NCI-H524 treated with DMSO at 0.1 percent for 48 hours (cell line): ENCODE results near the gene KDM5B.
A peak's percentile ranks its signal among the peaks of the same experiment; 100 is the strongest.
"Not testable (repeated sequence)": the region's sequence is repeated elsewhere in the genome, so short reads cannot be mapped to it uniquely, and the experiment has no call there.

Experiments
- DNase-seq: peaks from one replicate; lab custom pipeline; 2025; lab: John Stamatoyannopoulos, UW

KDM5B gene

DNA sequence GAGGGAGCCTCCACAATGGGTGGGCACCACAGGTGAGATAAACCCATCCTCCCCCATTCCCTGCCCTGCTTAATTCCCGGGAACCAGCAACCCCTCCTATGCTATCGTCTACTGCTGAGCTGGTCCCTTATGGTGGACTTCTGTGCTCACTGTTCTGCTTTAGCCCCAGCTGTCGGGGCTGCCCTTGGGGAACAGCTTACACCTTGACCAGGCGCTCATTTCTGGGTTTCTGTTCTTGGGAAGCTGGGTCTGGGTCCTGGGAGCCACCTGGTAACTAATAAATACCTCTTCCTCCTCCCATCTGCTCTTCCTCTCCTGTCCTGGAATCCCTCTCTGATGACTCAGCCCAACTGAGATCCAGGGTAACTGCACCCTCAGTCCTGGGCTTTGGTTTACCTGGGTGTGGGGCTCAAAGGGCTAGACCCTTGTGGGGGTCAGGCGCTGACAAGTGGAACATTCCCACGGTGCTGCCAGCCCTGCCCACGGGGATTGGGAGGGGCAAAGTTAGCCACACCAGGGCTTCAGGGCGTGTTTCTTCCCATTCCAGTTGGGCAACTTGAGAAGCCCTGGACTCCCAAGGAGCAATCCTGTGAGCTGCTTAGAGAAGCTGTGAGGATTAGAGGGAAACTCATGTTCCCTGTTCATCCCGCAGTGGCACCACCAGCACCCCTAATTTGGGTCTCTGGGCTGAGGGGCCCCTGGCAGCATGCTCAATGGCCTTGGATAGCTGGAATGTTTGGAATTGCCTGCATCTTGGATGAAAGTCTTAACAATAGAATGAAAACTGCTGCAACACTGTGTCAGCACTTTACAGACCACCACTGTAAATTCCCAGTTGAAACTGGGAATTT, 4.2 kb upstream of the KDM5B start:
- no peak for DNase-seq

DNA sequence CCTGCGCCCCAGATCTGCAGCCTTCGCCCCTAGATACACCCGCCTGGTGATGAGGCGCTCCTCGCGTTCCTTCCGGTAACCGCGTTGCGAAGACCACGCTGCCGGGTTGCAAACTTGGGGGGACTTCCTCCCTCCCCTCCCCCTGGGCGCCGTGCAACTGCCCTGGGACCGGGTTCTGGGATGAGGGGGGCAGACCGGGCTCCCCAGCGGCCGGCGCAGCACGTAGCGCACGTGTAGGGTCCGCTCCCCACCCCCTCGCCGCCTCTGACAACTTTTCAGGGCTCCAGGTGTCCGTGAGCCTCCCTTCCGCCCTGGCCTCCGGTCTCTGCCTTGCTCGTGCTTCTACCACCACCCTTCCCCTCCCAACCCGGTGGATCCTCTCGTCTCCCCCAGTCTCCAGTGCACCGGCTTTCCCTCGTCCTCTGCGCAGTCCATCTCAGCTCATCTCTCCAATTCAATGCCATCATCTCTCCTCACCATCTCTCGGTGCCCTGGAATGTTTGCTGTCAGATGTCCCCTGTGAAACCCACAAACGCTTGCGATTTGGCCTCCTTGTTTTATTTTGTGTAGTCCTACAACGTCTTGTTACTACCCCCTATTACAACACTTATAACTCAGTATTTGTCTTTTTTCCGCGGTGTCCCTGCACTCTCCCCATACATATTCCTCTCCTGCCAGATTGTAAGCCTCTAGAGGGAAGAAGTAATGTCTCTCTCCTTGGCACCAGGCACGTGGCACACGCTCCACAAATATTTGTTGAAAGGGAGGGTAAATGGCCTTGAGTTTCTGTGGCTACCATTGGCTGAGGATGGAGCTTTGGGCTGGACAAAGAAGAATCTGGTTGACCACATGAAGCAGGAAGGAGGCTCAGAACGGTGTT, 3.3 kb upstream of the KDM5B start:
- DNase-seq, result no peak

DNA sequence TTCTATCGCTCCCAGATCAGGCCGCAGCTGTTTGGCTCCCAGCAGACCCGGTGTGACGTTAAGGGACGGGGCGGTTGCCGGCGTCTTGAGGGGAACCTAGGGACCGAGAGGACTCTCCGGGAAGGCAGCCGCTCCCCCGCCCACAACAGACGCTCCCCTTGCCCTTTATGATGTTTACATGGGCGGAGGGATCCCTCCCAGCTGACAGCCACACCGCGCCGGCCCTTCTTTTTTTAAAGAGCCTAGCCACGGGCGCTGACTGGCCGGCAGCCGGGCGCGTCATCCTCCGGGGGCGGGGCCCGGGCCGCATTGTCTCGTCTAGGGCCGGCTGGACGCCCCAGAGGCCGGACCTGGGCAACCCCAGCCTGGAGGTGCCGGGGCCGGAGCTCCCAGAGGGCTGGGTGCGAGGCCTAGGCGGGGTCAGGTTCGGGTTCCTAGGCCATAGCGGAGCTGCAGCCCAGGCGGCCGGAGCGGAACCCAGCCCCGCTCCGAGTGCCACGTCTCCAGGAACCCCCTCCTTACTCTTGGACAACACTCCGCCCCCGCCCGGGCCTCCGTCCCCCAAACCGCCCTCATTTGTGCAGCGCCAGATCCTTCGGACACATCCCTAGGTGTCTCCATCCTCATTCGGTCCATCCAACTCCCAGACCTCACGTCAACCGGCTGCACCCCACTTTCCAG, 2.5 kb upstream of the KDM5B start, which contains the start of gene PCAT6:
Gene PCAT6, plus strand, starts transcription at position 340 of the 681 bp plus-strand sequence.
- DNase-seq, result peak; percentile 63

DNA sequence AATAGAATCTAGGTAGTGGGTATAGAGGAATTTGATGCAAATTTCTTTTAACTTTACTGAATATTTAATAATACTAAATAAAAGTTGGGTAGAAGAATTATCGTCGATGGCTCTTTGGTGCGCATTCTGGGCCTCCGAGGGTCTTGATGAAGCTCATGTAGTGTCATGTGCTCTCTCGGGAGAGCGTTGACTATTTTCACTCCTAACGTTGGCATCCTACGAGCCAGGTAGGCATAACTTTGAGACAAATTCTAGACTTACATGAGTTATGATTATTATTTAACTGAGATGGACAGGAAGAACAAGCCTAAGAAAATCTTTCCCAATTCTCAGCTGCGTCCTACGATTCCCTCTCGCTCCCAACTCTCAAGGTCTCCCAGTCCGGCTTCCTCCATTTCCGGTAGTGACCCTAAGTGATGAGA, 2.0 kb upstream of the KDM5B start:
- no peak for DNase-seq

DNA sequence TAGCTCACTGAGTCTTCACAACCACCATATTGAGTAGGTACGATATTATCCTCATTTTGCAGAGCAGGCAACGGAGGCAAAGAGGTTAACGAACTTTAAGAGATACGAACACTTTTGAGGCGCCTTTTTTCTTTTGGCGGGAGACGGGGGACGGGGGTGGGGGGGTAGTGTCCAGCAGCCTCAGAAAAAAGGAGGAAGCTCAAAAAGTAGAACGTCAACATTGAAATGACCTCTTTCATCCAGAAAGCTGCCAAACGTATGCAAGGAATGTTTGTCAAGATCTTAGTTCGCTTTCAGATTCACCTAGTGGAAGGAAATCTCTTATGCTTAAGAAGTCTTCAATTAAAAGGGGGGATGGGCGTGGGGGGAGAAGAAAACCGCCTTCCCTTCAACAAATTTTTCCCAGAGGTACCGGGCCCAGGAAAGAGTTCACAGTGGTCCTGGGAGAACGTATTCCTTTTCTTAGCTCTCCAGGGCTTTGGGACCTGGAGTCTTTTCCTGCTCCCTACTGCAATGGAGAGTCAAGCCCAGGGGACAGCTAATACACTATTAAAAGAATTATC, 1.5 kb upstream of the KDM5B start:
- no peak for DNase-seq

DNA sequence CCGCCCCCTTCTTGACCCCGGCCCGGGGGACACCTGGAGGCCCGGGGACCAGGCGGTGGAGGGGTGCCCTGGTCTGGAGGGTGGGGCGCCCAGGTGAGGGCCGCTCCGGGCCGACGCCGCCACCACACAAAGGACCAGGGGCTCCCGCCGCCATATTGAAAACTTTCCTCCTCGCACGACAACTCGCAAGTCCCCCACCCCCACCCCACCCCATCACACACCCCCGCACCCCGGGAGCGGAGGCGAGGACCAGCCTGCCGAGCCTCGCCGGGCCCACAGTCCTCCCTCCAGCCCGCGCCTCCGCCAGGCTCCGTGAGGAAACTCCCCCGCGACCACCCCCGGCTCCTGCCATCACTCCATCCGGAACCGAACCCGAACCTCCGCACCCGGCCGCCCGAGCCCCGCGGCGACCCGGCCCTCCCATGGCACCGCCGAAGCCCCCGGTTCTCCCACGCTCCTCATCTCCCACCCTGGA, 733 bp downstream of the KDM5B start:
- DNase-seq, result no peak

DNA sequence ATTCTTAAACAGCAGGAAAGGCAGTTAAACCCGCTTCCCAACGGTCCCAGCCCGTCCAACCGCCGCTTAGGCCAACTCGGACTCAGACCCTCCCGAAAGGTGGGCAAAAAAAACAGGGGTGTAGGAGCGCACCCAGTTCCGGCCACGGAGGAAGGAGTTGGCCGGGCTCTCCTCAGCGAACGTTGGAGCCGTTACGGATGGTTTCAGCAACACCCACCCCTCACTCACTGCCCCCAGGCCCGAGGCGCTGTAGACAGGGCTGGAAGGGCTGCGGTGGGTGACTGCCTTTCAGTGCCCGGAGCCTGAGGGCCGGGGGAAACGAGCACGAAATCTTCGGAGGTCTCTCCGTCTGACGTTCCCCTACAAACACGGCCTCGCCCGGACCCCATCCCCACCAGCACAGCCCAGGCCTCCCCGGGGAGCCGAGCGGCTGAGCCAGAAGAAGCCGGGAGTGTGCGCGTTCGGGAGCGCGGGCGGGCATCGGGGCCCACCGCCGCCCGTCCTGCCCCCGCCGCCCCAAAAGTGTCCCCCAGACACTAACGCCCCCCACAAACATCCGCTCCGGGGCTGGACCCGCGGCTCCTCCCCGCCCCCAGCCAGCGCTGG, 1.3 kb downstream of the KDM5B start:
- no peak for DNase-seq

DNA sequence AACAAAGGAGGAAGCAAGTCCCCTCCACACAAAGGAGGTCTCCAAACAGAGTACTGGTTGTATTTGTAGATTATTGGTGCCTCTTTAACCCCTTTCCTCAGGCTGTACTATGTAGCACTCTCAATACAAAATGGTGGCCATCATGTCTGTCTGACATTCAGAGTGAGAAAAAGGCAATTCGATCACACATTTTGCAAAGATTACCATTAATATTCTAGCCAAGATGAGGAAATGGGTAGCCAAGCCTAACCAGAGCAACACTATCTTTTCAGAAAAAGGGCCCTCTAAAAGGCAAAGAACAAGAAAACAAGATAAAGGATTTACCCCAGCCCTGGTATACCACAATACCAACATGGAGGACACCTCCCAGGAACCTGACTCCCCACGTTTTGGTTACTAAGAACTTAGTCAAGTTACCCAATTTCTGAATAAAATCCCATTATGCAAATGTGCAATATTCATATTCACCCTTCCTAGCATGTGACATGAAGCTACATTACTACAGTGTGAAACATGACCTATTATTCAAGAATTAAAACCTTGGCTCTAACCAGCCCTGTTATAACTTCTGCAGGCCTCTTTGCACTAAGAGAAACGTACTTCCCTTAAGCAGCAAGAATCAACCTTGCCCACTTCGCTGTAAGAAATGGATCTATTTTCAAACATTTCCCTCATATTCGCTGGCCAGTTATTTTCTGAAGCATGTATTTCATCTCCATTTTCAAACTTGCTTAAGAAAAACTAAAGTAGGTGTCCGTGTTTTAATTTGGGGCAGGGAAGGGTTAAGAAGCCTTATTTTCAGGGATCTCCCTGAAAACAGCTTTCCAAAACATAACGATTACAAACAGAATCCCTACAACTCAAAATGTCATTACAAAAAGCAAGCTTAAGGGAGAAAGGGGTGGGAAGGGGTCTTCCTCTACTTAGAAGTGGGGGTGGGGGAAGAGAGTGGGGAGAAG, 2.1 kb downstream of the KDM5B start:
- DNase-seq, result no peak

DNA sequence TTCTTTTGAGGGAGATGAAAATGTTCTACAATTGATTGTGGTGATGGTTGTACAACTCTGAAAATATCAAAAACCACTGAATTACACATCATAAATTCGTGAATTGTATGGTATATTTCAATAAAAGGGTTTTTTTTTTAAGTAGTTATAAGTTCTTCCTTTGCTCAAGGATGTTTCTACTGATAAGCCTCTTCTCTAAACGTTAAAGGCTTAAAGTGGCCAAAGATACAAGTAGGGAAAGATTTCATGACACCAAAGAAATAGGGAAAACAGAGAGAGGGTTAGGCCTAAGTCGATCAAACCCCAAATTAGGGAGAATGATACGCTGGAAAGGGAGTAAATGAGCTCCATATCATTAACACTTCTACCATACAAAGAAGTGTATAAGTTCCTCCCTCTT, 4.1 kb downstream of the KDM5B start:
- DNase-seq, result no peak

DNA sequence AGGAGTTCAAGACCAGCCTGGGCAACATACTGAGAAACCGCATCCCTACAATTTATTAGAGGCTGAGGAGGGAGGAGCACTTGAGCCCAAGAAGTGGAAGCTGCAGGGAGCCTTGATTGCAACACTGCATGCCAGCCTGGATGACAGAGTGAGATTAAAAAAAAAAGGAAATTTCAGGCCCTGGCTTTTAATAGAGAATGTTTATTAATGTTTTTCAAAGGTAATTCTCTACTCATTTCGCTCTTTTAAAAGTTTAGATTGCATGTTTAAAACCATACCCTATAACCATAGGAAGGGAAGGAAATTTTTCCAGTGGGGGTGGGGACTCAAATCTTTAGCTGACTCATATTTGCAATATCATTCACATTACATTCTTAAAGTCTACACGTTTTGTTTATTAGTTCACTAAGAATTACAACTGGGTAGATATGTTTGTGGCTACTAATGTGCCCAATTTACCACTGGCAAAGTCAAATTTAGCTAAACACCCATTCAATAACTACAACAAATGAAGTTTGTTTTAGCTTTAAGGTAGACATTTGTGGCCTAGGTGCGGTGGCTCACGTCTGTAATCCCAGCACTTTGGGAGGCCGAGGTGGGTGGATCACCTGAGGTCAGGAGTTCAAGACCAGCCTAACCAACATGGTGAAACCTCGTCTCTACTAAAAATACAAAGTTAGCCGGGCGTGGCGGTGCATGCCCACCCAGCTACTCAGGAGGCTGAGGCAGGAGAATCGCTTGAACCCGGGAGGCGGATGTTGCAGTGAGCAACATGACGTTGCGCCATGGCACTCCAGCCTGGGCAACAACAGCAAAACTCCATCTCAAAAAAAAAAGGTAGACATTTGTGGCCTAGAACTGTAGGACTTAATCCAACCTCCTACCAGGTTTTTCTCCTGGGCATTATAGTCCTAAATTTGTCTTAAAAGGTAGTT, 5.0 kb downstream of the KDM5B start:
- DNase-seq, result no peak

DNA sequence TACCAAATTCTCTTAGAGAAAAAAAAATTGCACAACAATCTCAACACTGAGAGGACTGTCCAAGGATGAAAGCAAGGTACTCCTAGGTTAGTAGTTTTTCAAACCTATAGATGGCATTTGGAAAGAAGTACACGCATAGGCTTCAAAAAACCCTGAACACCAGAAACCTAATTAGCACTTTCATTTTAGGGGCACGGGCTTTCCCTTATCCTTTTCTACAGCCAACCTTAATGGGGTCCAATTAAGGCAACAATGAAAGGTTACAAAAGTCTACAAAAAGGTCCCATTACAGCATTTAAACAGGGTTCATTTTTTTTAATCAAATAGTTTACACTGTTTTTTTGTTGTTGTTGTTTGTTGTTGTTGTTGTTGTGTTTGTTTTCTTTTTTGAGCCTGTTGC, 6.2 kb downstream of the KDM5B start:
- DNase-seq, result no peak

DNA sequence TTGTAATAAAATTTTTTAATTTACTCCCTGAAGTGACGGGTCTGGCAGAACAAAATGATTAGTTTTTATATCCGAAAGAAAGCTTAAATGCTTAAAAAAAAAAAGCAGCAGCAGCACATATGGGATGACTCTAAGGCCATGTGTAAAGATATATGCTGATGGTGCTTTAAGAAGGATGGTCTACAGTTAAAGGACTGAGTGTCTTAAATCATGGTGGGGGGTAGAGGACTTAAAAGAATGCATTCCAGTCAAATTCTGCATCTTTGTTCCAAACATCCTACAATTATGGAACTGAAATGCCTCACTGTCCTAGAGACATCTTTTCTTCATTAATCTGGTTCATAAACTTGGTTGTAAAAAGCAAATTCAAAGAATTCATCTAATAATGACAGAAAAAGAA, 7.0 kb downstream of the KDM5B start:
- no peak for DNase-seq

DNA sequence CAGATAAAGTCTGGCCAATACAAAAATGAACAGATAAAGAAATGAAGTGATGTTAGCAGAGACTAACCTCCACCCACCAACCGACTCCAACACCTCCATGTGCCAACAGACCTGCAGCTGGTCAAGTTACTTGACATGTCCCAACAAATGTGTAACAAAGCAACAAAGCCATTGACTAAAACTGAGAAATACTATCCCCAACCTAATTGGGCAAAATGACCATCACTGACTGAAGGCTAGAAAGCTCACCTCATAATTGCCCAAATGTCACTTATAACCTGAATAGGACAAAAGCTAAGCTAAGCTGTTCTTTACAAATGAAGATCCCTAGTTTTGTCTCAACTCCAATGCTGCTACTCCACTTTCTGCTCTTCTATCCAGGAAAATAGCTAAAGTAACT, 7.5 kb downstream of the KDM5B start:
- no peak for DNase-seq

DNA sequence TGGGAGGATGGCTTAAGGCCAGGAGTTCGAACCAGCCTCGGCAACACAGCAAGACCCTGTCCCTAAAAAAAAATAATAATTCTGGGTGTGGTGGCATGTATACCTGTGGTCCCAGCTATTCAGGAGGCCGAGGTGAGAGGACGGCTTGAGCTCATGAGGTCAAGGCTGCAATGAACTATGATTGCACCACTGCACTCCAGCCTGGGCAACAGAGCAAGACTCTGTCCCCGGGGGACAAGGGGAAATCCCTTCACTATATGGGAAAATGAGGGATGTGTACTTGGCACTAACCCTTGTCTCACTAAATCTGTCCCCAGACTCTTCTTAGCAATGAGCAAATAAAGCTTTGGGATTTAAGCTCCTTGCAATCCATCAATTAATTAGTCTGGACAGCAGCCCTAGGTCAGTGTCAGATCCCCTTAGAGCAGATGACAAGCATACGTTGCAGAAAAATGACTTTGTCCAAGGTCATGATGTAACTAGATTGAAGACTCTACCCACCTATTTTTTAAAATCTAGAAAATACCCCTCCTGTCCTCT, 9.4 kb downstream of the KDM5B start:
- no peak for DNase-seq

DNA sequence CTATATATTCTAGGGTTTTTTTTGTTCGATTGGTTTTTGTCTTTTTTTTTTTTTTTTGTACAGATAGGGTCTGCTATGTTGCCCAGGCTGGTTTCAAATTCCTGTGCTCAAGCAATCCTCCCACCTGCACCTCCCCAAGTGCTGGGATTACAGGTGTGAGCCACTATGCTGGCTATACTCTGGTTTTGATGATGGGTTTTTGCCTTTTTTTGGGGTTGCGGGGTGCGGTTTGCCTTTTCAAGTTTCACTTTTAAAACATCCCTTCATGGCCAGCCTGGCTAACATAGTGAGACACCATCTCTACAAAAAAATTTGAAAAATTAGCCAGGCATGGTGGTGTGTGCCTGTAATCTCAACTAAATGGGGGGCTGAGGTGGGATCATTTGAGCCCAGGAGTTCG, 10.0 kb downstream of the KDM5B start:
- no peak for DNase-seq

DNA sequence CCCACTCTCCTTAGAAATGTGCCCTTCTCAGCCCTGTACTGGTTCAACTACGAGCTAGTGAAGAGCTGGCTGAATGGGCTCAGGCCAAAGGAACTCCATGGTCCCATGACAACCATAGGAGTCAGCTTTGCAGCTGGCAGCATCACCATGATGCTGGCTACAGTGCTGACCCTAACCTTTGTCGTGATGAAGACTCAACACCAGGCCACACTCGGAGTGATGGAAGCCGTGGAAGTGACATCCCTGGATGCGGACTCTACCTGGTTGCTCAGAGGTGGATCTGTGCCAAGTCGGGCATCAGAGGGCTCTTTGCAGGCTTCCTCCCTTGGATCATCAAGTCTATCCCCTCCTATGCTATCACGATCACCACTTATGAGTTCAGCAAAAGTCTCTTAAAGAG, 11.6 kb downstream of the KDM5B start:
- no peak for DNase-seq

DNA sequence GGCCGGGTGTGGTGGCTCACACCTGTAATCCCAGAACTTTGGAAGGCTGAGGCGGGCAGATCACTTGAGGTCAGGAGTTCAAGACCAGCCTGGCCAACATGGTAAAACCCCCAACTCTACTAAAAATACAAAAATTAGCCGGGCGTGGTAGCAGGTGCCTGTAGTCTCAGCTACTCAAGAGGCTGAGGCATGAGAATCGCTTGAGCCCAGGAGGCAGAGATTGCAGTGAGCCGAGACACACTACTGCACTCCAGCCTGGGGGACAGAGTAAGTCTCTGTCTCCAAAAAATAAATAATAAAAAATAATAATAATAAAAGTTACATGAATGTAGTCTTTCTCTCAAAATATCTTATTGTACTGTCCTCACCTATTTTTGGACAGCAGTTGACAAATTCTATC, 13.3 kb downstream of the KDM5B start:
- DNase-seq, result not testable (repeated sequence)

DNA sequence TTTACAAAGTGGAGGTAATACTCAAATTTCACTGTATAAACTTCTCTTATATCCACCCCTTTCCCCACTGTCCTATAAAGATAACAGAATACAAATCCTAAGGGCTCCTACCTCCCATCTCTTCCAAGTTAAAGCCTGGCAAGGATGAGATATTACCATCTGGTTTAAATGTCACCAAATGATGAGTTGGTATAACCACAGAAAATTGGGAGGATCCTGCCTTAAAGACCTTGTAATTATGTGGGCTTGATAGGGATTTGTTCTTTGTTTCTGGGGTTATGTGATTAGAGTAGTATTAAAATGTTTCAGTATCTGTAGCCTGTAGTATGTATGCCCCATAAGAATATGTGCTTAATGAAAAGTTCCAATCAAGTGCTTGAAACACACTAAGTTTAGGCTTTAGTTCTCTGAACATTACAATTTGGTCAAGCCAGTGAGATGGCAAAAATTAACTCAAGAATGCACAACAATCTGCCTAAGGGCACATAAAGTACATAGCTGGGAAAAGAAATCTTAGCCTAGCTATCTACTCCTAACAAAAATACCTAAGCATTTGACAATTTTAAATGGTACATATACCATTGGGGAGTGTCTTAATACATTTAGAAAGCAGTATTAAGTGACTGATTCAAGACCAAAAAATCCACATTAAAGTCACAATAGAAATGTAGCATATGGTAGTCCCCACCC, 14.0 kb downstream of the KDM5B start:
- no peak for DNase-seq
